NCI-H2171 (cell line): ENCODE data around the gene TMEM150B.

Experiments
- DNase-seq: peaks from one replicate; lab custom pipeline; 2025; lab: John Stamatoyannopoulos, UW

The TMEM150B gene

GRCh38 chr19:55325172-55325571 lies at the start of gene TMEM150B:
Gene TMEM150B, minus strand, starts transcription at chr19:55325341. Its CDS starts 4,305 bp downstream, at chr19:55321036.
- DNase-seq, result no peak

- no peak for DNase-seq
Measured at GRCh38 chr19:55373993-55374757, 49.0 kb upstream of the TMEM150B start.

GRCh38 chr19:55373306-55373992 lies 48.3 kb upstream of the TMEM150B start:
- DNase-seq, result no peak

GRCh38 chr19:55372316-55373081 lies 47.4 kb upstream of the TMEM150B start:
- no peak for DNase-seq

GRCh38 chr19:55370305-55370988 lies 45.3 kb upstream of the TMEM150B start, which contains the start of gene IL11:
Gene IL11, minus strand, starts transcription at chr19:55370463. Its CDS starts 153 bp downstream, at chr19:55370310.
- DNase-seq, result no peak

- peak; percentile 28 for DNase-seq
Measured at GRCh38 chr19:55369653-55370304, 44.6 kb upstream of the TMEM150B start.

- DNase-seq, result no peak
Measured at GRCh38 chr19:55368701-55369563, 43.8 kb upstream of the TMEM150B start.

GRCh38 chr19:55368106-55368505 lies 43.0 kb upstream of the TMEM150B start:
- DNase-seq, result no peak

GRCh38 chr19:55366790-55367189 lies 41.6 kb upstream of the TMEM150B start:
- DNase-seq, result no peak

GRCh38 chr19:55365964-55366363 lies 40.8 kb upstream of the TMEM150B start:
- no peak for DNase-seq

GRCh38 chr19:55365245-55365644 lies 40.1 kb upstream of the TMEM150B start:
- DNase-seq, result no peak

GRCh38 chr19:55362990-55363716 lies 38.0 kb upstream of the TMEM150B start, which contains the start of gene GARIN5B:
Gene GARIN5B, minus strand, starts transcription at chr19:55363260. Its CDS starts 194 bp downstream, at chr19:55363066.
- no peak for DNase-seq

GRCh38 chr19:55362174-55362989 lies 37.2 kb upstream of the TMEM150B start:
- DNase-seq, result no peak

- DNase-seq, result no peak
Measured at GRCh38 chr19:55360902-55361301, 35.8 kb upstream of the TMEM150B start.

GRCh38 chr19:55358943-55359908 lies 34.1 kb upstream of the TMEM150B start:
- DNase-seq, result peak; percentile 95

GRCh38 chr19:55358493-55358892 lies 33.4 kb upstream of the TMEM150B start:
- DNase-seq, result no peak

- DNase-seq, result no peak
Measured at GRCh38 chr19:55355213-55355821, 30.2 kb upstream of the TMEM150B start.
